Chondrocyte (in vitro differentiated cells): ENCODE data around the gene IL1RL1. TPM values are rescaled to one million over a fixed set of nuclear protein-coding genes. Genes with fewer than 3 reads are reported as not detected.

Source experiments
- DNase-seq: peaks from one replicate; pipeline ENCODE4 v3.0.0; 2021; ENCODE audit warnings: mixed read lengths, low spot score
- H3K27ac Mint-ChIP-seq: one replicate; pipeline ENCODE4 v1.8.0; 2021; ENCODE audit warnings: mild to moderate bottlenecking, moderate library complexity, mixed read lengths; ENCODE audit not compliant: unreplicated experiment
- H3K27me3 Mint-ChIP-seq: 2 replicates; pipeline ENCODE4 v1.8.0; 2021; ENCODE audit warnings: low read depth, mixed read lengths
- H3K36me3 Mint-ChIP-seq: 2 replicates; pipeline ENCODE4 v1.8.0; 2021; ENCODE audit warnings: low read depth, mixed read lengths
- H3K4me1 Mint-ChIP-seq: 2 replicates; pipeline ENCODE4 v1.8.0; 2021; ENCODE audit warnings: low read depth, mild to moderate bottlenecking, mixed read lengths
- H3K4me3 Mint-ChIP-seq: one replicate; pipeline ENCODE4 v1.8.0; 2021; ENCODE audit warnings: mild to moderate bottlenecking, moderate library complexity, mixed read lengths; ENCODE audit not compliant: unreplicated experiment
- H3K9me3 Mint-ChIP-seq: 2 replicates; pipeline ENCODE4 v1.8.0; 2021; ENCODE audit warnings: low read depth, mixed read lengths
- CTCF ChIP-seq: fragments of 200-600 bp; sonication (generic); IDR thresholded peaks from 2 replicates; pipeline ENCODE4 v1.5.0; 2021; ENCODE audit warnings: antibody characterized with exemption, mild to moderate bottlenecking, moderate library complexity
- total RNA-seq: library from RNA; stranded (reverse); gene quantifications from 3 replicates; pipeline ENCODE4 v1.2.1, GENCODE V29; 2021

Gene IL1RL1
- total RNA-seq, 1 donor from 2014 or later: not detected

- no peaks in the 10 kb centered on the region for H3K4me1 Mint-ChIP-seq
- H3K27me3 Mint-ChIP-seq: peaks cover 30% of the 10 kb centered on the region
- no peak for TF ChIP-seq CTCF
- H3K4me3 Mint-ChIP-seq: no peak overlapping the region
- H3K36me3 Mint-ChIP-seq: no peaks in the 10 kb centered on the region
- no peaks in the 10 kb centered on the region for H3K9me3 Mint-ChIP-seq
- DNase-seq: no peak
- H3K27ac Mint-ChIP-seq: no peak overlapping the region
These were observed 19.9 kb upstream of the IL1RL1 start for GRCh38 chr2:102291319-102292075.

GRCh38 chr2:102294802-102295489 lies 16.4 kb upstream of the IL1RL1 start:
- H3K4me1 Mint-ChIP-seq: no peaks in the 10 kb centered on the region
- H3K36me3 Mint-ChIP-seq: no peaks in the 10 kb centered on the region
- peaks cover 48% of the 10 kb centered on the region for H3K27me3 Mint-ChIP-seq
- TF ChIP-seq CTCF: no peak
- no peak overlapping the region for H3K27ac Mint-ChIP-seq
- H3K4me3 Mint-ChIP-seq: no peak overlapping the region
- H3K9me3 Mint-ChIP-seq: no peaks in the 10 kb centered on the region
- no peak for DNase-seq

GRCh38 chr2:102295566-102295965 lies 15.8 kb upstream of the IL1RL1 start:
- no peak for TF ChIP-seq CTCF
- H3K4me3 Mint-ChIP-seq: no peak overlapping the region
- no peak for DNase-seq
- no peaks in the 10 kb centered on the region for H3K36me3 Mint-ChIP-seq
- H3K27ac Mint-ChIP-seq: no peak overlapping the region
- peaks cover 53% of the 10 kb centered on the region for H3K27me3 Mint-ChIP-seq
- no peaks in the 10 kb centered on the region for H3K4me1 Mint-ChIP-seq
- no peaks in the 10 kb centered on the region for H3K9me3 Mint-ChIP-seq

- no peaks in the 10 kb centered on the region for H3K4me1 Mint-ChIP-seq
- H3K36me3 Mint-ChIP-seq: no peaks in the 10 kb centered on the region
- TF ChIP-seq CTCF: no peak
- no peak overlapping the region for H3K27ac Mint-ChIP-seq
- H3K27me3 Mint-ChIP-seq: peaks cover 54% of the 10 kb centered on the region
- no peak for DNase-seq
- no peaks in the 10 kb centered on the region for H3K9me3 Mint-ChIP-seq
- no peak overlapping the region for H3K4me3 Mint-ChIP-seq
These were observed 14.9 kb upstream of the IL1RL1 start for GRCh38 chr2:102296449-102296848.

- Mint-ChIP-seq H3K4me3 (no peak overlapping the region), H3K27me3 (peaks cover 54% of the 10 kb centered on the region), H3K9me3 (no peaks in the 10 kb centered on the region), H3K4me1 (no peaks in the 10 kb centered on the region), H3K27ac (no peak overlapping the region), H3K36me3 (no peaks in the 10 kb centered on the region)
- TF ChIP-seq CTCF: no peak
- DNase-seq: no peak
These were observed 13.5 kb upstream of the IL1RL1 start for GRCh38 chr2:102297891-102298290.
